ENCODE results near the gene ADAMTS17.

ADAMTS17 gene

DNA sequence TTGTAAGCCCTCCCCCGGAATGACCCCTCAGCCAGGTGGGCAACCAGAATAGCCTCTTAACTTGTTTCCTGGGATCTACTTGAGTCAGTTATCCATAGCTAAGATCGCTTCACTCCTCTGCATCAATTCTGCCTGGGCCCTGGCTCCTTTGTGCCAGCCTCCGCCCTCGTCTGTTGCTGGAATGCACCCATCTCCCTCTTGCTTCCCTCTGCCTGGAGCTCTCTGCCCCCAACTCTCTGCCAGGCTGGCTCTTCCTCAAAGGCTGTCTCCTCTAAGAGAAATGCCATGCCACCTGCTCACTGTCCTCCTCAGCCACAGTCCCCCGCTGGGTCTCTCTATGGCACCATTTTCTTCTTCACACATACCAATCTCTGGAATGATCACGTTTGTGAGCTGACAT is 240.8 kb downstream of the ADAMTS17 start:
- TF ChIP-seq, protein P1, sequence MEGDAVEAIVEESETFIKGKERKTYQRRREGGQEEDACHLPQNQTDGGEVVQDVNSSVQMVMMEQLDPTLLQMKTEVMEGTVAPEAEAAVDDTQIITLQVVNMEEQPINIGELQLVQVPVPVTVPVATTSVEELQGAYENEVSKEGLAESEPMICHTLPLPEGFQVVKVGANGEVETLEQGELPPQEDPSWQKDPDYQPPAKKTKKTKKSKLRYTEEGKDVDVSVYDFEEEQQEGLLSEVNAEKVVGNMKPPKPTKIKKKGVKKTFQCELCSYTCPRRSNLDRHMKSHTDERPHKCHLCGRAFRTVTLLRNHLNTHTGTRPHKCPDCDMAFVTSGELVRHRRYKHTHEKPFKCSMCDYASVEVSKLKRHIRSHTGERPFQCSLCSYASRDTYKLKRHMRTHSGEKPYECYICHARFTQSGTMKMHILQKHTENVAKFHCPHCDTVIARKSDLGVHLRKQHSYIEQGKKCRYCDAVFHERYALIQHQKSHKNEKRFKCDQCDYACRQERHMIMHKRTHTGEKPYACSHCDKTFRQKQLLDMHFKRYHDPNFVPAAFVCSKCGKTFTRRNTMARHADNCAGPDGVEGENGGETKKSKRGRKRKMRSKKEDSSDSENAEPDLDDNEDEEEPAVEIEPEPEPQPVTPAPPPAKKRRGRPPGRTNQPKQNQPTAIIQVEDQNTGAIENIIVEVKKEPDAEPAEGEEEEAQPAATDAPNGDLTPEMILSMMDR (conservative IDR thresholded peaks at IDR 0.05): no peak
- no peak overlapping the region for H3K27ac ChIP-seq

DNA sequence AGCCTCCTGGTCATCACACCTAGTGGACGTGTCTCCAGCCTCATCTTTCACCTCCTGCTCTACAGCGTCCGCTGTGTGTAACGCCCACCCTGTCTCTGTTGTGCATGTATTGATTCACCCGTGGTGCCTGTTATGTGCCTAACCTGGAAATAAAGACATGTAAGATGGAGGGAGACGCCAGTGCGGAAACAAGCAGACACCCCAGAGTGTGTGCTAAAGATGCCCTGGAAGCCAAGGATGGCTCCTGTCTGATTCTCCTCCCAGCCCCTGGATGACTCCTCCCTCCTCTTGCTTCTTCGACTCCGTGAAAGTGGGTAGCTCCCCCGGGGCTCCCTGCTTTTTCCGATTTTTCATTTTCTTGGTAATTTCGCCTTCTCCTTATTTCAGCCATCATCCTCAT is 241.8 kb downstream of the ADAMTS17 start:
- H3K27ac ChIP-seq: no peak overlapping the region
- TF ChIP-seq, protein P1 (conservative IDR thresholded peaks at IDR 0.05): no peak

DNA sequence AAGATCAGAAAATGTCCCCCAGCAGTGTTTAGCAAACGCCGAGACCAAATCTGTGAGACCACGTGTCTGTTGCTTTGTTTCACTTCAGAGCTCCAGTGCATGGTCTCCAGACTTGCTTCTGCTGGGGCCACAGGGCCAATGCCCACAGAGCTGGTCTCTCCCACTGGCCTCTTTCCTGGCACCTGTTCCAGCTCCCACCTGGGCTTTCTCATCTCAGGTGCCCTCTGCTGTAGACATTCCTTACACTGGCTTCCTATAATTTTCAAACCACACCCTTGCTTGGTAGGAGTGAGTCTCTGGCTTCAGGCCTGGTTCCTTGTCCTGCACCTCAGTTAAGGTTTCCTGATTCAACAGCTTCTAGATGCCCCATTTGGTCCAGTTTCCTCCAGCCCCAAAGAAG is 243.1 kb downstream of the ADAMTS17 start:
- H3K27ac ChIP-seq: no peak overlapping the region
- TF ChIP-seq, protein P1 (conservative IDR thresholded peaks at IDR 0.05): no peak

DNA sequence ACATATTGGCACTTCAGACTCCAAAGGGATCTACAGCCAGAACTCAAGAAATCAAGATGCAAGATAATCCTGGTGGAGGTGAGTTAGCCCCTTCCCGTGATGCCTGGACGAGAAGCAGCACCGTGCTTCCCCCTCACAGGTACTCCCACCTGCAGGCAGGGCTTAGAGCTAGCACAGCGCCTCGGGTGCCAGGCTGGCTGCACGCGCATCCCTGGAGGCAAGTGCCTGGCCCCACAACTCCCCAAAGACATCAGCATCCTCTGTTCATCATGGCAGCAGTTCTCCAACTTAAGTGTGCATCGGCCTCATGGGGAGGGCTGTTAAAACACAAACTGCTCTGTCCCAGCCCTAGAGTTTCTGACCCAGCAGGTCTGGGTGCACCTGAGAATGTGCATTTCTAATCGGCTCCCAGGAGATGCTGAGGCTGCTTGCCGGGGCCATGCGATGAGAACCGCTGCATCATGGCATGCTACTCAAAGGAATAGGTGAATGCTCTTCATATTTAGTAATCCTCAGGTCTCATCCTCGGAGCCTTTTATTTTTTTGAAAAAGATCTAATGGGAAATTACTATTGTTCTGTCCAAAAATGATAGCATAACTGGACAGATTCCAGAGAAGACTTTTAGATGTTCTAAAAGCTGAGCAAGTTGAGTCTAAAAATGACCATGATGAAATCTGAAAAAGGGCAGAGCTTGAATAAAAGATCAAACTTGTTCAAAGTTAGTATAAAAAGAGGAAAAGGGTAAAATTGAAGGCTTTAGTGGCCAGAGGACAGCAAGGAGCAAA is 244.2 kb downstream of the ADAMTS17 start:
- TF ChIP-seq, protein P1 (conservative IDR thresholded peaks at IDR 0.05): no peak
- no peak overlapping the region for H3K27ac ChIP-seq

DNA sequence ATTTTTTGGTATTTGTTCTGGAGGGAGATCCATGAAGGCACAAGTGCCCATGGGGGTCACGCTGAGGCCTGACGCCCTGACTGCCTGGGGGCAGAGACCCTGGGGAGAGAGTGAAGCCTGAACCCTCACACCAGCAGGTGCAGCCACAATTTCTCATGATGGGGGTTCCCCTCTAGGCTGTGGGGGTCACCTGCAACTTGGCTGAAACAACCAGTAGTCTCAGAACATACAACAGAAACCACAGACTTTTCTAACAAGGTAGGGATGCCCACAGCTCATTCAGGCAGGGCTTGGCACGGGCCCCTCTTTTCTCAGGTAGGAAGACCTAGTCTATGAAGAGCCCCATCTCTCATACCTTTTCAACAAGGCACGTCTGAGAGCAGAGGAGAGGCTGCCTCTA is 245.1 kb downstream of the ADAMTS17 start:
- TF ChIP-seq, protein P1 (conservative IDR thresholded peaks at IDR 0.05): no peak
- no peak overlapping the region for H3K27ac ChIP-seq

DNA sequence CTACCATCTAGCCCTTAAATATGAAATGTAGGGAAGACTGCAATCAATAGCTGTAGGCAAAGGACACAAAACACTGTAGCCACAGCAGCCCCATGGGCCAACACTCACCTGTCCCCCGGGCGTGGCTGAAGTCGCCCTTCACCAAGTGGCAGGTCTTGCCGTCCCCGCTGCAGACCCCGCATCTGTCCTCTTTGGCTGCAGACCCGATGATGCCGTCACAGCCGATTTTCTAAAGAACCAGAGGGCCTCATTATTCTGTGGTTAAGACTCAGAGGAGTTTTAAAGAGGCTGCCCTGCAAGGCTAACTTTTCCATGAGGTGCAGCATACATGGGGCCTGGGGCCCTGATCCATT is 245.6 kb downstream of the ADAMTS17 start:
- H3K27ac ChIP-seq: no peak overlapping the region
- TF ChIP-seq, protein P1 (conservative IDR thresholded peaks at IDR 0.05): no peak

DNA sequence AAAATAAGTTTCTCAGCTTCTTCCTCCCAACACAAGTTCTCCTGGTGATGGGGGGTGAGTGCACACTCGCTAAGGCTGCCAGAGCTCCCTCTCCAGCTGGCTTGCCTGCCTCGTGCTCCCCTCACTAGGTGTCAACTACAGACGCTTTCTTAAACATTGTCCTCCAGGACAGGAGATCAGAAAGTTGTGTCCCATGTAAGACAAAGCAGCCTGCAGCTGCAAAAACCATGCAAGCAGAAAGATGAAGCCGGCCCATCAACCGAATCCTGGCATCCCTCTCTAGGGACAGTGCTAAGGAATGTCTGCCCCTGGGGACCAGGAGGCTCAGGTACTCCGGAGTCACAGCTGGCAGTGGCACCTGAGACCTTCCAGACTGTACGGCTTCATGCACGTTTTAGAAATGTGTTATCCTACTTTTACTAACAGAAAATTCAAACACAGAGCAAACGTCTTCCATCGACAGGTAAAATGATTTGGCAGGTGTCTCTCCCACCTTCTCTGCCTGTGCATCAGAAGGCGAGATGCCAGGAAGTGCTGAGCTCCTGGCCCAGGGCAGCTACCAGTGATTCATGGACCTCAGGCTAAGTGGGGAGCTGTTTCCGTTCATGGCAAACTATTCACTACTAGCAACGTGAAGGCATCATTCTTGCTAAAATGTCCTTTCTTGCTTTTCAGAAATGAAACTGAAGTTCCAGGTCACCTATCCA is 246.1 kb downstream of the ADAMTS17 start:
- TF ChIP-seq, protein P1 (conservative IDR thresholded peaks at IDR 0.05): no peak
- H3K27ac ChIP-seq: no peak overlapping the region

All from VCaP (cell line).